Sigmoid colon (tissue), 7 donors: ENCODE data around the gene SAFB. TPM values are rescaled to one million over a fixed set of nuclear protein-coding genes. Genes with fewer than 3 reads are reported as not detected.

Source experiments
- DNase-seq: peaks from one replicate; pipeline ENCODE4 v3.0.0-alpha.2; 2019
- H3K27ac ChIP-seq, 4 donors: fragments of 200-600 bp; sonication (generic); one replicate each; pipeline ENCODE4 v1.5.1; 2016 to 2019; ENCODE audit warnings: mild to moderate bottlenecking in 1 of 4
- H3K27me3 ChIP-seq, 3 donors: fragments of 200-600 bp; sonication (generic); one replicate each; pipeline ENCODE4 v1.5.1; 2019; ENCODE audit warnings: mild to moderate bottlenecking in 1 of 3
- H3K36me3 ChIP-seq, 4 donors: fragments of 200-600 bp; sonication (generic); one replicate each; pipeline ENCODE4 v1.5.1; 2016 to 2019
- H3K4me1 ChIP-seq, 4 donors: fragments of 200-600 bp; sonication (generic); one replicate each; pipeline ENCODE4 v1.5.1; 2017 to 2019
- H3K4me3 ChIP-seq, 4 donors: fragments of 200-600 bp; sonication (generic); one replicate each; pipeline ENCODE4 v1.5.1; 2017 to 2019; ENCODE audit warnings: mild to moderate bottlenecking in 2 of 4, moderate library complexity in 1 of 4
- H3K9me3 ChIP-seq, 4 donors: fragments of 200-600 bp in 3 of 4; sonication (generic) in 3 of 4; one replicate each; pipeline versions ENCODE4 v1.5.1 to v1.6.1; 2013 to 2019
- EP300 ChIP-seq, 4 donors: sonication (generic); formaldehyde crosslinking; IDR thresholded peaks; one replicate each; pipeline ENCODE4 v1.6.1; 2017; ENCODE audit warnings: antibody characterized with exemption in 4 of 4
- POLR2A ChIP-seq, 2 donors: fragments of 450-650 bp; IDR thresholded peaks; one replicate each; pipeline ENCODE4 v1.6.1; 2016; ENCODE audit warnings: antibody characterized with exemption in 2 of 2, mild to moderate bottlenecking in 2 of 2, moderate library complexity in 2 of 2
- POLR2AphosphoS5 ChIP-seq, 4 donors: sonication (generic); formaldehyde crosslinking; IDR thresholded peaks; one replicate each; pipeline ENCODE4 v1.6.1; 2017; ENCODE audit warnings: antibody characterized with exemption in 4 of 4
- WGBS, 2 donors: extraction: QIAGEN DNeasy Blood & Tissue Kit; methylation state at CpG; one replicate each; pipeline ENCODE4 v1.1.7; 2013; 5-methylcytosine and 5-hydroxymethylcytosine counted together
- intact Hi-C: fragments of 100-400 bp; cut with DNase I; formaldehyde crosslinking; loops from one replicate; pipeline ENCODE4 v1.15.1; 2023
- polyA plus RNA-seq, 3 donors: library from polyadenylated mRNA; stranded (reverse); fragments of 200-250 nt; gene quantifications; one replicate each; pipeline ENCODE4 v1.2.3, GENCODE V29; 2013
- total RNA-seq, 4 donors: library from RNA; depleted of rRNA; stranded (reverse); fragments of >200 nt; gene quantifications; one replicate each; pipeline ENCODE4 v1.1.0, GENCODE V29; 2016
- TF ChIP-seq, protein P1 (sequence below), 4 experiments: fragments of 450-650 bp in 3 of 4; fragments of 200-600 bp in 1 of 4; IDR thresholded peaks; one replicate each; pipeline ENCODE4 v1.5.1; 2016 to 2019; ENCODE audit warnings: antibody characterized with exemption in 4 of 4, mild to moderate bottlenecking in 3 of 4, moderate library complexity in 2 of 4
- donor health status: healthy with polysubstance abuse.
- donor health status: Bipolar disorder and iron deficiency.
- donor health status: healthy.

SAFB gene
- total and polyA plus RNA-seq, 7 donors = 25.7 to 75.9 (median 54.6) TPM

GRCh38 chr19:5679289-5680083 lies 56.6 kb downstream of the SAFB start:
- no peaks in the 10 kb centered on the region for H3K27me3 ChIP-seq
- H3K36me3 ChIP-seq = peaks cover 0 to 10% (median 3%) of the 10 kb centered on the region in 4 donors
- H3K4me1 ChIP-seq = peaks cover 0 to 18% (median 16%) of the 10 kb centered on the region in 4 donors
- peak overlapping the region; percentile 89 to 98 (median 92) for H3K27ac ChIP-seq
- WGBS, 2 donors = 20 to 31% methylated on average over 26 of the region's 26 CpGs
- peak overlapping the region; percentile 79 to 97 (median 88) for H3K4me3 ChIP-seq
- peak; percentile 77 for DNase-seq
- H3K9me3 ChIP-seq = no peaks in the 10 kb centered on the region
- intact Hi-C loops = loop anchor here (2.0 kb wide), 1 partner anchor 57 kb away; the partner anchor contains the start of genes SAFB and SAFB2
- TF ChIP-seq POLR2AphosphoS5 (IDR thresholded peaks at IDR 0.05) = no peak
- TF ChIP-seq, protein P1, sequence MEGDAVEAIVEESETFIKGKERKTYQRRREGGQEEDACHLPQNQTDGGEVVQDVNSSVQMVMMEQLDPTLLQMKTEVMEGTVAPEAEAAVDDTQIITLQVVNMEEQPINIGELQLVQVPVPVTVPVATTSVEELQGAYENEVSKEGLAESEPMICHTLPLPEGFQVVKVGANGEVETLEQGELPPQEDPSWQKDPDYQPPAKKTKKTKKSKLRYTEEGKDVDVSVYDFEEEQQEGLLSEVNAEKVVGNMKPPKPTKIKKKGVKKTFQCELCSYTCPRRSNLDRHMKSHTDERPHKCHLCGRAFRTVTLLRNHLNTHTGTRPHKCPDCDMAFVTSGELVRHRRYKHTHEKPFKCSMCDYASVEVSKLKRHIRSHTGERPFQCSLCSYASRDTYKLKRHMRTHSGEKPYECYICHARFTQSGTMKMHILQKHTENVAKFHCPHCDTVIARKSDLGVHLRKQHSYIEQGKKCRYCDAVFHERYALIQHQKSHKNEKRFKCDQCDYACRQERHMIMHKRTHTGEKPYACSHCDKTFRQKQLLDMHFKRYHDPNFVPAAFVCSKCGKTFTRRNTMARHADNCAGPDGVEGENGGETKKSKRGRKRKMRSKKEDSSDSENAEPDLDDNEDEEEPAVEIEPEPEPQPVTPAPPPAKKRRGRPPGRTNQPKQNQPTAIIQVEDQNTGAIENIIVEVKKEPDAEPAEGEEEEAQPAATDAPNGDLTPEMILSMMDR (IDR thresholded peaks at IDR 0.05) = no peak
- no peak for TF ChIP-seq EP300 (IDR thresholded peaks at IDR 0.05)
- no peak for TF ChIP-seq POLR2A (IDR thresholded peaks at IDR 0.05)

GRCh38 chr19:5680084-5680436 lies 57.2 kb downstream of the SAFB start:
- TF ChIP-seq, protein P1 (IDR thresholded peaks at IDR 0.05) = no peak
- TF ChIP-seq POLR2A (IDR thresholded peaks at IDR 0.05) = peak in 1 of 2 donors; percentile 33
- Histone ChIP-seq H3K36me3 (peaks cover 0 to 10% (median 3%) of the 10 kb centered on the region in 4 donors), H3K27me3 (no peaks in the 10 kb centered on the region), H3K4me3 (peak overlapping the region; percentile 79 to 97 (median 88)), H3K4me1 (peaks cover 0 to 18% (median 16%) of the 10 kb centered on the region in 4 donors), H3K9me3 (no peaks in the 10 kb centered on the region), H3K27ac (peak overlapping the region; percentile 89 to 98 (median 92))
- DNase-seq = peak; percentile 79
- WGBS, 2 donors = 0% methylated on average over 23 of the region's 23 CpGs
- intact Hi-C loops = loop anchor here (2.0 kb wide), 1 partner anchor 57 kb away; the partner anchor contains the start of genes SAFB and SAFB2

- intact Hi-C loops = loop anchor here (2.0 kb wide), 1 partner anchor 58 kb away; the partner anchor contains the start of genes SAFB and SAFB2
- 1 to 2% methylated on average over 94 of the region's 94 CpGs for WGBS, 2 donors
- no peaks in the 10 kb centered on the region for H3K9me3 ChIP-seq
- peaks cover 0 to 18% (median 16%) of the 10 kb centered on the region in 4 donors for H3K4me1 ChIP-seq
- H3K36me3 ChIP-seq = peaks cover 0 to 10% (median 3%) of the 10 kb centered on the region in 4 donors
- H3K27ac ChIP-seq = peak within 1 kb of the TSS; percentile 89 to 98 (median 92)
- TF ChIP-seq POLR2AphosphoS5 (IDR thresholded peaks at IDR 0.05) (peak; percentile 49 to 88 (median 80)), EP300 (IDR thresholded peaks at IDR 0.05) (no peak)
- TF ChIP-seq, protein P1 (IDR thresholded peaks at IDR 0.05) = no peak
- H3K4me3 ChIP-seq = peak within 1 kb of the TSS; percentile 79 to 97 (median 88)
- peak; percentile 99 for DNase-seq
- H3K27me3 ChIP-seq = no peaks in the 10 kb centered on the region
Measured at GRCh38 chr19:5680437-5681368, 57.8 kb downstream of the SAFB start, which contains the start of the genes HSD11B1L and MICOS13. TSS of gene HSD11B1L (plus strand) at chr19:5681027. CDS start at chr19:5684833, 3,806 bp downstream. TSS of gene MICOS13 (minus strand) at chr19:5680516. CDS start at chr19:5680486, 30 bp downstream.

GRCh38 chr19:5681391-5682106 lies 58.7 kb downstream of the SAFB start:
- intact Hi-C loops = loop anchor here (2.0 kb wide), 1 partner anchor 59 kb away; the partner anchor contains the start of genes SAFB and SAFB2
- Histone ChIP-seq H3K4me3 (peak overlapping the region; percentile 79 to 97 (median 88)), H3K36me3 (peaks cover 0 to 10% (median 3%) of the 10 kb centered on the region in 4 donors), H3K4me1 (peaks cover 0 to 24% (median 19%) of the 10 kb centered on the region in 4 donors), H3K9me3 (no peaks in the 10 kb centered on the region), H3K27ac (peak overlapping the region; percentile 89 to 98 (median 92)), H3K27me3 (no peaks in the 10 kb centered on the region)
- TF ChIP-seq POLR2AphosphoS5 (IDR thresholded peaks at IDR 0.05) (no peak), EP300 (IDR thresholded peaks at IDR 0.05) (no peak), POLR2A (IDR thresholded peaks at IDR 0.05) (no peak)
- TF ChIP-seq, protein P1 (IDR thresholded peaks at IDR 0.05) = no peak
- DNase-seq = no peak
- WGBS, 2 donors = 66 to 68% methylated on average over 17 of the region's 17 CpGs
